Body of pancreas (tissue), 2 donors: ENCODE measurements around the gene LGALS13. TPM values are rescaled to one million over a fixed set of nuclear protein-coding genes. Genes with fewer than 3 reads are reported as not detected.

Experiments
- small RNA-seq: library from RNA; depleted of rRNA; stranded (forward); fragments of <200 nt; gene quantifications from one replicate; pipeline ENCODE3, GENCODE V24; 2016
- total RNA-seq, 2 donors: library from RNA; depleted of rRNA; stranded (reverse); fragments of >200 nt; gene quantifications; one replicate each; pipeline ENCODE4 v1.1.0, GENCODE V29; 2016

The LGALS13 gene
- total RNA-seq, 2 donors from 2014 or later: not detected

Small RNAs within 50 kb of the gene (small RNA-seq; reads per million reads assigned to genes)
- not detected for gene AC005176.2
- gene RPS29P24: not detected
- not detected for gene RPS29P25
- gene RPS29P26: not detected
- gene RPS29P30: not detected

Other genes with a start within 250 kb of the LGALS13 start
- gene PAF1, start 211.4 kb upstream of the LGALS13 start, total RNA-seq: 10 to 100 TPM; 16.9 to 49.8 TPM
- gene MED29, start 211.1 kb upstream of the LGALS13 start, total RNA-seq: 10 to 100 TPM; 23.1 to 40.9 TPM
- 100 to 1,000 TPM in 1 of 2 donors, 10 to 100 TPM in 1; 55.8 to 108 TPM for gene ZFP36, start 195.7 kb upstream of the LGALS13 start, total RNA-seq
- gene PLEKHG2, start 189.9 kb upstream of the LGALS13 start, total RNA-seq: 10 to 100 TPM in 1 of 2 donors, 1 to 10 TPM in 1; 6.7 to 13.2 TPM
- 1,000 to 10,000 TPM in 1 of 2 donors, 100 to 1,000 TPM in 1; 573 to 1,475 TPM for gene RPS16, start 166.6 kb upstream of the LGALS13 start, total RNA-seq
- gene SUPT5H, start 156.9 kb upstream of the LGALS13 start, total RNA-seq: 10 to 100 TPM; 82.0 to 90.3 TPM
- 10 to 100 TPM; 30.4 to 50.8 TPM for gene TIMM50, start 121.7 kb upstream of the LGALS13 start, total RNA-seq
- not detected for gene DLL3, start 103.6 kb upstream of the LGALS13 start, total RNA-seq
- gene SELENOV, start 87.4 kb upstream of the LGALS13 start, total RNA-seq: not detected
- gene EID2B, start 69.7 kb upstream of the LGALS13 start, total RNA-seq: 1 to 10 TPM; 2.0 to 3.9 TPM
- gene EID2, start 62.4 kb upstream of the LGALS13 start, total RNA-seq: 10 to 100 TPM in 1 of 2 donors, 1 to 10 TPM in 1; 7.3 to 13.5 TPM
- gene LGALS16, start 53.4 kb downstream of the LGALS13 start, total RNA-seq: not detected
- not detected for gene LGALS14, start 102.0 kb downstream of the LGALS13 start, total RNA-seq
- not detected for gene CLC, start 135.5 kb downstream of the LGALS13 start, total RNA-seq
- not detected for gene LEUTX, start 176.3 kb downstream of the LGALS13 start, total RNA-seq
- 10 to 100 TPM; 11.9 to 21.1 TPM for gene DYRK1B, start 231.6 kb downstream of the LGALS13 start, total RNA-seq
- 100 to 1,000 TPM in 1 of 2 donors, 10 to 100 TPM in 1; 90.3 to 118 TPM for gene FBL, start 243.9 kb downstream of the LGALS13 start, total RNA-seq